Activated CD4-positive, alpha-beta T cell treated with anti-CD3 and anti-CD28 coated beads, Interleukin-2, amount 10 ng/mL, durations not matched to agents 7 days and 5 days (primary cell): ENCODE measurements around the gene ADD1. TPM values are rescaled to one million over a fixed set of nuclear protein-coding genes. Genes with fewer than 3 reads are reported as not detected.
A peak's percentile ranks its signal among the peaks of the same experiment; 100 is the strongest.

Experiments used
- CTCF ChIA-PET: fragments of 350-600 bp; sonication (Branson Sonifier 250); formaldehyde crosslinking; loops from one replicate; lab custom pipeline; 2021; ENCODE audit warnings: antibody characterized with exemption; lab: Charles Lee
- POLR2A ChIA-PET: fragments of 350-600 bp; sonication (Branson Sonifier 250); formaldehyde crosslinking; loops from one replicate; lab custom pipeline; 2021; ENCODE audit warnings: antibody characterized with exemption; lab: Charles Lee
- DNase-seq: peaks from one replicate; pipeline ENCODE4 v3.0.0-alpha.2; 2020
- H3K27ac Mint-ChIP-seq: one replicate; pipeline ENCODE4 v1.8.0; 2021; ENCODE audit warnings: mild to moderate bottlenecking, moderate library complexity, mixed read lengths
- H3K27me3 Mint-ChIP-seq: one replicate; pipeline ENCODE4 v1.8.0; 2021; ENCODE audit warnings: mixed read lengths
- H3K36me3 Mint-ChIP-seq: one replicate; pipeline ENCODE4 v1.8.0; 2021; ENCODE audit warnings: low read depth, mixed read lengths
- H3K4me1 Mint-ChIP-seq: one replicate; pipeline ENCODE4 v1.8.0; 2021; ENCODE audit warnings: mixed read lengths
- H3K4me3 Mint-ChIP-seq: one replicate; pipeline ENCODE4 v1.8.0; 2021; ENCODE audit warnings: mild to moderate bottlenecking, moderate library complexity, mixed read lengths
- H3K9me3 Mint-ChIP-seq: one replicate; pipeline ENCODE4 v1.8.0; 2021; ENCODE audit warnings: mixed read lengths
- total RNA-seq, 2 experiments: library from RNA; stranded (reverse); gene quantifications; one replicate each; pipeline ENCODE4 v1.2.3, GENCODE V29; 2021

ADD1 gene
- total RNA-seq, 2 experiments from 2014 or later = 264 to 266 TPM

DNA sequence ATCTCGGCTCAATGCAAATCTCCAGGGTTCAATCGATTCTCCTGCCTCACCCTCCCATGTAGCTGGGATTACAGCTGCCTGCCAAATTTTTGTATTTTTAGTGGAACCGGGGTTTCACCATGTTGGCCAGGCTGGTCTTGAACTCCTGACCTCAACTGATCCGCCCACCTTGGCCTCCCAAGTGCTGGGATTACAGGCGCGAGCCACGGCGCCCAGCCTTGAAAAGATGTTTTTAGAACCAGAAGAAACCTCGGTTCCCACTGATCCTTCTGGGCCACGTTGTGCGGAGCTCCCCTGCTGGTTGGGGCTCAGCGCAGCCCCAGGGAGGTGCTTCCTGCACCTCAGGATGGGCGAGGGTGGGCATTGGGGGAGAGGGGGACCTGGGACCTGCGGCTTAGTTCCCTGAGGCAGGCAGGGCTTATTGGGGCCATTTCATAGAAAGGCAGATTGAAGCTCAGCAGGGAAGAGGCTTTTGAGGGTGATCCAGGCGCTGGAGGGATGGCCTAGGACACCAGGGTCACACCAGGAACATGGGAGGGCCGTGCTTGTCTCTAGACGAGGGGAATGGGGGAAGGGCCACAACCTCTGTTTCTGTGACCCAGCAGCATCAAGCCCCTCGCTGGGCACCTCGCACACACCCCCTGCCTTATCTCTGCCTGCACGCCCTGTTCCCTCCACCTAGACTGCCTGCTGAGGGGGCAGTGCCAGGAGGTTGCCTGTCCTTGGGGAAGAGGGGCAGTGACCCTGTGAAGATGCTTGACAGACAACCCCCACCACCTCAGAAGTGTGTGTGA is 6.3 kb upstream of the ADD1 start:
- peaks cover 63% of the 10 kb centered on the region for H3K4me1 Mint-ChIP-seq
- peaks cover 31% of the 10 kb centered on the region for H3K36me3 Mint-ChIP-seq
- H3K27me3 Mint-ChIP-seq = no peaks in the 10 kb centered on the region
- peak overlapping the region; percentile 97 for H3K27ac Mint-ChIP-seq
- H3K9me3 Mint-ChIP-seq = peaks cover 5% of the 10 kb centered on the region
- H3K4me3 Mint-ChIP-seq = peak overlapping the region; percentile 75
- DNase-seq = no peak
- ChIA-PET POLR2A (no interaction called here), CTCF (interaction anchor here (0.7 kb wide), 1 partner anchor 74 kb away, joined by 3 read pairs; no protein-coding TSS in a partner anchor)

DNA sequence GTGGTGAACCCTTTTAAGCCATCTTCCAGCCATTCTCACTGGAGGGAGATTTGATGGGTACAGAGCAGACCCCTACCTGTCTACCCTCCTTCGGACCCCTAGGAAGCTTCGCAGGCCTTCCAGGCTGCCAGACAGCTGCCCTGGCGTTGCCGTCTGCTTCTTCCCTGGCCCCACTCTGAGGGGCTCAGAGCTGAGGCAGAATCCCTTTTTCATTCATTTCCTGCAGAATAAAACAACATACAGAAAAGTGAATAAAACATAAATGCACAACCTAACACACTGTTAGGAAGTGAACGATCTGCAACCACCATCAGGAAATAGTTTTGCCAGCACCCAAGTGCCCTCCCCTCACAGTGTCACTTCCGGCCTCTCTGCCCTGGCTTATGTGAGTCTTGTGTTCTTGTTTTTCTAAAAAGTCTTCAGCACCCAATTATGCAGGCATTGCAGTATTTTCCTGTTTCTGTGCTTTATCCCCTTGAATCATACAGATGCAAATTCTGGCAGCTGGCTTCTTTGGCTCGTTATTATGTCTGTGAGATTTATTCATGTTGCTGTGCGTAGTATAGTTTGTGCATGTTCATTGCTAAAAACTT is 5.6 kb upstream of the ADD1 start:
- Mint-ChIP-seq H3K4me3 (peak overlapping the region; percentile 75), H3K27ac (peak overlapping the region; percentile 97), H3K27me3 (no peaks in the 10 kb centered on the region), H3K9me3 (peaks cover 5% of the 10 kb centered on the region), H3K4me1 (peaks cover 69% of the 10 kb centered on the region), H3K36me3 (peaks cover 34% of the 10 kb centered on the region)
- CTCF ChIA-PET = no interaction called here
- peak; percentile 85 for DNase-seq
- POLR2A ChIA-PET = interaction anchor here (0.5 kb wide), 1 partner anchor 8 kb away, joined by 3 read pairs; no protein-coding TSS in a partner anchor

- peak overlapping the region; percentile 75 for H3K4me3 Mint-ChIP-seq
- peaks cover 5% of the 10 kb centered on the region for H3K9me3 Mint-ChIP-seq
- POLR2A ChIA-PET = no interaction called here
- CTCF ChIA-PET = interaction anchor here (1.4 kb wide), 1 partner anchor 18 kb away, joined by 3 read pairs; no protein-coding TSS in a partner anchor
- DNase-seq = no peak
- peak overlapping the region; percentile 97 for H3K27ac Mint-ChIP-seq
- H3K27me3 Mint-ChIP-seq = no peaks in the 10 kb centered on the region
- peaks cover 71% of the 10 kb centered on the region for H3K4me1 Mint-ChIP-seq
- H3K36me3 Mint-ChIP-seq = peaks cover 32% of the 10 kb centered on the region
These were observed 4.6 kb upstream of the ADD1 start for GRCh38 chr4:2839060-2839459.

- Mint-ChIP-seq H3K4me3 (peak overlapping the region; percentile 89), H3K9me3 (peaks cover 5% of the 10 kb centered on the region), H3K27me3 (no peaks in the 10 kb centered on the region), H3K4me1 (peaks cover 64% of the 10 kb centered on the region), H3K36me3 (peaks cover 31% of the 10 kb centered on the region), H3K27ac (peak overlapping the region; percentile 92)
- ChIA-PET CTCF (interaction anchor here (0.6 to 0.9 kb wide), 2 partner anchors 29 to 46 kb away, joined by 3 to 5 read pairs; no protein-coding TSS in a partner anchor), POLR2A (no interaction called here)
- no peak for DNase-seq
These were observed 869 bp upstream of the ADD1 start for GRCh38 chr4:2842687-2843262.

DNA sequence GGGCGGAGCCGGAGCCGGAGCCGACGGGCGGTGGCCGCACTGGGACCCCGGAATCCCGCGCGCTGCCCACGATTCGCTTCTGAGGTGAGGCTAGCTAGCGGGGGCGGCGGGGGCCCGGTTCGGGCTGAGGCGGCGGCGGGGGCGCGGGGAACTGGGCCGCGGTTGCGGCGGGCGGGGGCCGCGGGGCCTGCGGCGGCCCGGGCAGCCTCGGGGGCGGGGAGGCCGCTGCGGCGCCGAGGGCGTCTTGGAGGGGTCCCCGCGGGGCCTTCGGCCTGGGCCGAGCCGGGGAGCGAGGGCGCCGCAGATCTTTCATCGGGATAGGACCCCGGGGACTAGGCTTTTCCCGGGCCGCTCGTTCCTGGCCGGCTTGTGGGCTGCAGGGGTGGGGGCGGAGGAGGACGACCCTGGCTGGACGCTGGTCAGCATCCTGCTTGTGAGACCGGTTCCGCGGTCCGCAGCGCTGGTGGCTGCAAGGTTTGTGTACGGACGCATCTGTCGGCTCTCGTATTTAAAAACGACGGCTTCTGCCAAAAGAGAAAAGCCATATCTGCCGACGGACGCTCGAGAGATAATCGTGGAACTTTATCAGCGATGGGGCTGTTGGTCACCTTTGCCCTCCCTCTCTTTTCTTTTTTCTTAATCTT is 419 bp downstream of the ADD1 start:
- ChIA-PET POLR2A (no interaction called here), CTCF (interaction anchor here (0.7 to 2.0 kb wide), 3 partner anchors 26 to 335 kb away, joined by 3 to 5 read pairs (median 4); no protein-coding TSS in a partner anchor)
- peak overlapping the region; percentile 92 for H3K27ac Mint-ChIP-seq
- H3K36me3 Mint-ChIP-seq = peaks cover 28% of the 10 kb centered on the region
- peaks cover 5% of the 10 kb centered on the region for H3K9me3 Mint-ChIP-seq
- no peaks in the 10 kb centered on the region for H3K27me3 Mint-ChIP-seq
- DNase-seq = peak; percentile 22
- peak overlapping the region; percentile 89 for H3K4me3 Mint-ChIP-seq
- peaks cover 56% of the 10 kb centered on the region for H3K4me1 Mint-ChIP-seq

GRCh38 chr4:2846172-2846571 is 2.5 kb downstream of the ADD1 start:
- peaks cover 20% of the 10 kb centered on the region for H3K36me3 Mint-ChIP-seq
- H3K9me3 Mint-ChIP-seq = no peaks in the 10 kb centered on the region
- no peaks in the 10 kb centered on the region for H3K27me3 Mint-ChIP-seq
- peaks cover 58% of the 10 kb centered on the region for H3K4me1 Mint-ChIP-seq
- DNase-seq = no peak
- POLR2A ChIA-PET = no interaction called here
- H3K4me3 Mint-ChIP-seq = peak overlapping the region; percentile 89
- H3K27ac Mint-ChIP-seq = peak overlapping the region; percentile 15
- CTCF ChIA-PET = no interaction called here

DNA sequence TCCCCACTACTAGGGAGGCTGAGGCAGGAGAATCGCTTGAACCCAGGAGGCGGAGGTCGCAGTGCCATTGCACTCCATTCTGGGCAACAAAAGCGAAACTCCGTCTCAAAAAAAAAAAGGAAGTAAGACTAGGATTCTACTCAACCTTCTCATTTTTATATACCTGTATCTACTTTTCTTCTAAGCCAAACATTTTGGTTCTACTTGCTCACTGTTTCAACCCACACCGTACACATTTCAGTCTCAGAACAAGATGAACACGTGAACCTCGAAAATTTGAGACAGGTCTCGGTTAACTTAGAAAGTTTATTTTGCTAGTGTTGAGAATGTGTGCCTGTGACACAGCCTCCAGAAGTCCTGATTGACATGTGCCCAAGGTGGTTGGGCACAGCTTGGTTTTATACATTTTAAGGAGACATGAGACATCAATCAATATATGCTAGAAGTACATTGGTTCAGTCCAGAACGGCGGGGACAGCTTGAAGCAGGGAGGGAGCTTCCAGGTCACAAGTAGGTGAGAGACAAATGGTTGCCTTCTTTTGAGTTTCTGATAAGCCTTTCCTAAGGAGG is 3.7 kb downstream of the ADD1 start:
- H3K36me3 Mint-ChIP-seq = peaks cover 18% of the 10 kb centered on the region
- no peaks in the 10 kb centered on the region for H3K9me3 Mint-ChIP-seq
- ChIA-PET CTCF (interaction anchor here (0.7 kb wide), 1 partner anchor 16 kb away, joined by 3 read pairs; no protein-coding TSS in a partner anchor), POLR2A (no interaction called here)
- DNase-seq = no peak
- H3K4me1 Mint-ChIP-seq = peaks cover 66% of the 10 kb centered on the region
- no peaks in the 10 kb centered on the region for H3K27me3 Mint-ChIP-seq
- no peak overlapping the region for H3K4me3 Mint-ChIP-seq
- H3K27ac Mint-ChIP-seq = no peak overlapping the region

GRCh38 chr4:2848449-2848848 is 4.8 kb downstream of the ADD1 start:
- H3K9me3 Mint-ChIP-seq = no peaks in the 10 kb centered on the region
- DNase-seq = no peak
- ChIA-PET CTCF (interaction anchor here (0.6 to 1.0 kb wide), 2 partner anchors 85 to 197 kb away, joined by 3 read pairs; no protein-coding TSS in a partner anchor), POLR2A (no interaction called here)
- no peak overlapping the region for H3K4me3 Mint-ChIP-seq
- no peak overlapping the region for H3K27ac Mint-ChIP-seq
- H3K27me3 Mint-ChIP-seq = no peaks in the 10 kb centered on the region
- peaks cover 65% of the 10 kb centered on the region for H3K4me1 Mint-ChIP-seq
- H3K36me3 Mint-ChIP-seq = peaks cover 16% of the 10 kb centered on the region

- no peak overlapping the region for H3K4me3 Mint-ChIP-seq
- H3K9me3 Mint-ChIP-seq = no peaks in the 10 kb centered on the region
- DNase-seq = no peak
- no peak overlapping the region for H3K27ac Mint-ChIP-seq
- ChIA-PET POLR2A (no interaction called here), CTCF (interaction anchor here (0.6 to 1.0 kb wide), 2 partner anchors 86 to 612 kb away, joined by 3 read pairs; no protein-coding TSS in a partner anchor)
- H3K27me3 Mint-ChIP-seq = no peaks in the 10 kb centered on the region
- peaks cover 23% of the 10 kb centered on the region for H3K36me3 Mint-ChIP-seq
- peaks cover 67% of the 10 kb centered on the region for H3K4me1 Mint-ChIP-seq
These were observed 5.9 kb downstream of the ADD1 start for GRCh38 chr4:2849267-2850152.

DNA sequence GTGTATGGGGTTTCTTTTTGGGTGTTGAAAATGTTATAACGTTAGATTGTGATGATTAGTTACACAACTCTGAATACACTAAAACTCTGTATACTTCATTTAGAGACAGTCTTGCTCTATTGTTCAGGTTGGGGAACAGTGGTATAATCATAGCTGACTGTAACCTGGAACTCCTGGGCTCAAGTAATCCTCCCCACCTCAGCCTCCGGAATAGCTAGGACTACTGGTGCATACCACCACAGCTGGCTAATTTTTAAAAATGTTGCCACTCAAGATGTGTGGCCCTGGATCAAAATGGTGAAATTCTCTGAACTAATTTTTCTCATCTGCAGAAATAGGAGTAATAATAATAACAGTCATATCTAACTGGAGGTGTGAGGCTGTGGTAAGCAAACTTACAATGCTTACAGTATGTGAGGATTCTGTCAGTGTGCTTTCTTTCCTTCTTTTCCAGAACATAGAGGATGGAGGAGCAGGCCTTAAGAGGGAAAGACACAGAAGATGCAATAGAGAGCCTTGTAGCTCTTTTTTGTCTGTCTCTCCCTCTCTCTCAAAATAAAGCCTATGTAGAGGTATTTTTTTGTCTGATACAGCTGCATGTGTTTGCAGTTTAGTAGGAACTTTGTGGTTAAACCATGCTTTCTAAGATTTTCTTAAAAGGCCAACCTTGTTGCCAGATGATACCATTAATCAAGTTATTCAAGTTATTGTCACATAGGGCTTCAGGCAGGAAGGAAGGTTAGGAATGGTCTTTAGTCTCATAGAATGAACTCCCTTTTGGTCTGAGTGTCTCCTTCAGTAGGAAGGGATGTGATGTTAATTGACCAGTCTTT is 7.5 kb downstream of the ADD1 start:
- H3K27me3 Mint-ChIP-seq = no peaks in the 10 kb centered on the region
- CTCF ChIA-PET = interaction anchor here (0.9 kb wide), 1 partner anchor 90 kb away, joined by 3 read pairs; no protein-coding TSS in a partner anchor
- no peak for DNase-seq
- peaks cover 25% of the 10 kb centered on the region for H3K36me3 Mint-ChIP-seq
- H3K4me1 Mint-ChIP-seq = peaks cover 58% of the 10 kb centered on the region
- H3K9me3 Mint-ChIP-seq = peaks cover 2% of the 10 kb centered on the region
- no peak overlapping the region for H3K4me3 Mint-ChIP-seq
- POLR2A ChIA-PET = no interaction called here
- no peak overlapping the region for H3K27ac Mint-ChIP-seq

DNA sequence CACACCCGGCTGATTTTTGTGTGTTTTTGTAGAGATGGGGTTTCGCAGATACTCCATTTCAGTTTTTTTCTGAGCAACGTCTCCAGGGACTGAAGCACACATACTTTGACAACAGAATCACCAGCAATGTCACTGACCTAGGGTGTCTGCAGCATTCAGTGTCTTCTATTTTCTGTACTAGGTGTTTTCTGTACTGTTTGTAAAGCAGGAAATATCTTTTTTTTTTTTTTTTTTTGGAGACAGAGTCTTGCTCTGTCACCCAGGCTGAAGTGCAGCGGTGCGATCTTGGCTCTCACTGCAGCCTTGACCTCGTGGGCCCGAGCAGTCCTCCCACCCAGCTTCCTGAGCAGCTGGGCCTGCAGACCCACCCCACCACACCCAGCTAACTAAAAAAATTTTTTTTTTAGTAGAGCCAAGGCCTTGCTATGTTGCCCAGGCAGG is 8.9 kb downstream of the ADD1 start:
- Mint-ChIP-seq H3K4me3 (peak overlapping the region; percentile 34), H3K9me3 (peaks cover 3% of the 10 kb centered on the region), H3K4me1 (peaks cover 52% of the 10 kb centered on the region), H3K36me3 (peaks cover 30% of the 10 kb centered on the region), H3K27ac (peak overlapping the region; percentile 73), H3K27me3 (no peaks in the 10 kb centered on the region)
- ChIA-PET CTCF (interaction anchor here (0.8 to 1.0 kb wide), 3 partner anchors 42 to 109 kb away, joined by 3 to 4 read pairs (median 4); no protein-coding TSS in a partner anchor), POLR2A (no interaction called here)
- no peak for DNase-seq
